Gastroesophageal sphincter (tissue), 4 donors: ENCODE results near the gene SORBS1. TPM values are rescaled to one million over a fixed set of nuclear protein-coding genes. Genes with fewer than 3 reads are reported as not detected.
"Not testable (repeated sequence)": the region's sequence is repeated elsewhere in the genome, so short reads cannot be mapped to it uniquely, and the experiment has no call there.

ENCODE experiments used
- ATAC-seq: fragments of 150-250 bp; one replicate; pipeline ENCODE4 v1.9.1; 2016; ENCODE audit warnings: mild to moderate bottlenecking, moderate library complexity
- H3K27ac ChIP-seq, 4 donors: fragments of 200-600 bp; sonication (generic) in 3 of 4; 1 replicate in 3 of 4; 2 replicates in 1 of 4; pipeline ENCODE4 v1.5.1; 2016 to 2019
- H3K27me3 ChIP-seq: fragments of 200-600 bp; sonication (generic); one replicate; pipeline ENCODE4 v1.5.1; 2019
- H3K36me3 ChIP-seq, 2 donors: fragments of 200-600 bp; sonication (generic); one replicate each; pipeline ENCODE4 v1.5.1; 2019; ENCODE audit warnings: control low read depth in 1 of 2
- H3K4me1 ChIP-seq, 3 donors: fragments of 200-600 bp; sonication (generic); 1 replicate in 2 of 3; 2 replicates in 1 of 3; pipeline ENCODE4 v1.5.1; 2016 to 2019; ENCODE audit warnings: control low read depth in 2 of 3
- H3K4me3 ChIP-seq, 2 donors: fragments of 200-600 bp; sonication (generic); one replicate each; pipeline ENCODE4 v1.5.1; 2019; ENCODE audit warnings: mild to moderate bottlenecking in 1 of 2, moderate library complexity in 1 of 2
- H3K9me3 ChIP-seq, 3 donors: fragments of 200-600 bp; sonication (generic); one replicate each; pipeline ENCODE4 v1.5.1; 2017 to 2019; ENCODE audit warnings: control low read depth in 2 of 3
- CTCF ChIP-seq, 4 experiments: fragments of 200-600 bp in 2 of 4; fragments of 450-650 bp in 2 of 4; sonication (generic) in 1 of 4; IDR thresholded peaks; one replicate each; pipeline ENCODE4 v1.5.1; 2017 to 2019; ENCODE audit warnings: antibody characterized with exemption in 4 of 4, mild to moderate bottlenecking in 2 of 4, moderate library complexity in 2 of 4
- EP300 ChIP-seq: sonication (generic); formaldehyde crosslinking; IDR thresholded peaks from one replicate; pipeline ENCODE4 v1.6.1; 2017; ENCODE audit warnings: antibody characterized with exemption, mild to moderate bottlenecking
- POLR2A ChIP-seq, 2 donors: fragments of 450-650 bp; IDR thresholded peaks; one replicate each; pipeline ENCODE4 v1.6.1; 2017; ENCODE audit warnings: antibody characterized with exemption in 2 of 2, mild to moderate bottlenecking in 2 of 2, moderate library complexity in 1 of 2
- POLR2AphosphoS5 ChIP-seq: sonication (generic); formaldehyde crosslinking; IDR thresholded peaks from one replicate; pipeline ENCODE4 v1.6.1; 2017; ENCODE audit warnings: antibody characterized with exemption
- WGBS, 2 donors: methylation state at CpG; one replicate each; pipeline ENCODE4 v1.1.5; 2018; ENCODE audit warnings: low coverage in 1 of 2; 5-methylcytosine and 5-hydroxymethylcytosine counted together
- total RNA-seq, 4 donors: library from RNA; depleted of rRNA; stranded (reverse); fragments of >200 nt; gene quantifications; one replicate each; pipeline ENCODE4 v1.1.0, GENCODE V29; 2016

Gene SORBS1
- total RNA-seq, 4 donors from 2014 or later: 1,866 to 2,220 (median 1,948) TPM

GRCh38 chr10:95353123-95353522 lies 208.0 kb downstream of the SORBS1 start:
- H3K36me3 ChIP-seq: peaks cover 10 to 100% of the 10 kb centered on the region in 2 donors
- peaks cover 12 to 89% (median 24%) of the 10 kb centered on the region in 3 donors for H3K4me1 ChIP-seq
- TF ChIP-seq CTCF (IDR thresholded peaks at IDR 0.05) (no peak), EP300 (no peak), POLR2AphosphoS5 (no peak), POLR2A (IDR thresholded peaks at IDR 0.05) (no peak)
- H3K27ac ChIP-seq: peak overlapping the region in 3 of 4 donors; percentile 16 to 73 (median 49)
- ATAC-seq: no peak
- no peaks in the 10 kb centered on the region for H3K9me3 ChIP-seq
- H3K27me3 ChIP-seq: no peaks in the 10 kb centered on the region
- no peak overlapping the region for H3K4me3 ChIP-seq

GRCh38 chr10:95352684-95353083 lies 208.5 kb downstream of the SORBS1 start:
- no peaks in the 10 kb centered on the region for H3K9me3 ChIP-seq
- H3K27me3 ChIP-seq: no peaks in the 10 kb centered on the region
- H3K4me3 ChIP-seq: no peak overlapping the region
- no peak for TF ChIP-seq CTCF (IDR thresholded peaks at IDR 0.05)
- no peak for TF ChIP-seq EP300
- TF ChIP-seq POLR2A (IDR thresholded peaks at IDR 0.05): no peak
- TF ChIP-seq POLR2AphosphoS5: no peak
- H3K36me3 ChIP-seq: peaks cover 10 to 100% of the 10 kb centered on the region in 2 donors
- peaks cover 14 to 89% (median 24%) of the 10 kb centered on the region in 3 donors for H3K4me1 ChIP-seq
- peak overlapping the region; percentile 6 to 73 (median 32) for H3K27ac ChIP-seq
- no peak for ATAC-seq
- WGBS, 2 donors: 75 to 100% methylated on average over 1 to 2 of the region's 2 CpGs

GRCh38 chr10:95350830-95351228 lies 210.3 kb downstream of the SORBS1 start:
- H3K4me1 ChIP-seq: peaks cover 24 to 91% (median 24%) of the 10 kb centered on the region in 3 donors
- H3K9me3 ChIP-seq: no peaks in the 10 kb centered on the region
- TF ChIP-seq POLR2AphosphoS5 (peak; percentile 3), CTCF (IDR thresholded peaks at IDR 0.05) (no peak)
- H3K36me3 ChIP-seq: peaks cover 10 to 100% of the 10 kb centered on the region in 2 donors
- H3K4me3 ChIP-seq: no peak overlapping the region
- no peaks in the 10 kb centered on the region for H3K27me3 ChIP-seq
- peak overlapping the region; percentile 40 to 77 (median 72) for H3K27ac ChIP-seq
- ATAC-seq: peak; percentile 23
- 38 to 50% methylated on average over 1 of the region's 2 CpGs for WGBS, 2 donors

GRCh38 chr10:95350219-95350829 lies 210.8 kb downstream of the SORBS1 start:
- peak overlapping the region; percentile 40 to 77 (median 72) for H3K27ac ChIP-seq
- no peak overlapping the region for H3K4me3 ChIP-seq
- peaks cover 24 to 86% (median 24%) of the 10 kb centered on the region in 3 donors for H3K4me1 ChIP-seq
- TF ChIP-seq POLR2A (IDR thresholded peaks at IDR 0.05) (no peak), EP300 (no peak), CTCF (IDR thresholded peaks at IDR 0.05) (peak in 1 of 4 experiments; percentile 27), POLR2AphosphoS5 (peak; percentile 97)
- peak; percentile 71 for ATAC-seq
- H3K27me3 ChIP-seq: no peaks in the 10 kb centered on the region
- no peaks in the 10 kb centered on the region for H3K9me3 ChIP-seq
- H3K36me3 ChIP-seq: peaks cover 10 to 100% of the 10 kb centered on the region in 2 donors
- WGBS, 2 donors: 32 to 48% methylated on average over 5 to 6 of the region's 6 CpGs

GRCh38 chr10:95347402-95347766 lies 213.8 kb downstream of the SORBS1 start:
- Histone ChIP-seq H3K4me1 (peaks cover 18 to 62% (median 21%) of the 10 kb centered on the region in 3 donors), H3K27ac (peak overlapping the region in 3 of 4 donors; percentile 44 to 53 (median 44)), H3K36me3 (peaks cover 0 to 99% of the 10 kb centered on the region in 2 donors)
- not testable (repeated sequence) for ATAC-seq, H3K4me3 ChIP-seq, H3K27me3 ChIP-seq, H3K9me3 ChIP-seq
- WGBS, 2 donors: 45 to 89% methylated on average over 2 to 7 of the region's 7 CpGs
